ENCODE results near the gene ADGRE2.

ADGRE2 gene

GRCh38 chr19:14699641-14700040, 78.7 kb downstream of the ADGRE2 start:
- no peaks in the 10 kb centered on the region for H3K9me3 ChIP-seq (ENCODE audit: control insufficient read depth, insufficient read depth, low read depth, low read length)
- H3K27ac ChIP-seq (ENCODE audit: low read depth, low read length): no peak overlapping the region
- no peak overlapping the region for H3K4me3 ChIP-seq (ENCODE audit: low read depth, low read length)
- H3K4me1 ChIP-seq (ENCODE audit: control insufficient read depth, insufficient read depth, low read length): no peaks in the 10 kb centered on the region
- H3K36me3 ChIP-seq (ENCODE audit: control insufficient read depth, insufficient read depth, low read length): peaks cover 78% of the 10 kb centered on the region
- no peaks in the 10 kb centered on the region for H3K27me3 ChIP-seq (ENCODE audit: control insufficient read depth, insufficient read depth, low read length)
- no peak overlapping the region for H3K9ac ChIP-seq (ENCODE audit: low read length)

GRCh38 chr19:14695471-14695870, 82.9 kb downstream of the ADGRE2 start:
- Histone ChIP-seq H3K9ac (ENCODE audit: low read length) (no peak overlapping the region), H3K4me1 (ENCODE audit: control insufficient read depth, insufficient read depth, low read length) (no peaks in the 10 kb centered on the region), H3K4me3 (ENCODE audit: low read depth, low read length) (no peak overlapping the region), H3K36me3 (ENCODE audit: control insufficient read depth, insufficient read depth, low read length) (peaks cover 45% of the 10 kb centered on the region), H3K9me3 (ENCODE audit: control insufficient read depth, insufficient read depth, low read depth, low read length) (no peaks in the 10 kb centered on the region), H3K27me3 (ENCODE audit: control insufficient read depth, insufficient read depth, low read length) (no peaks in the 10 kb centered on the region), H3K27ac (ENCODE audit: low read depth, low read length) (no peak overlapping the region)

- Histone ChIP-seq H3K4me3 (ENCODE audit: low read depth, low read length) (no peak overlapping the region), H3K27me3 (ENCODE audit: control insufficient read depth, insufficient read depth, low read length) (no peaks in the 10 kb centered on the region), H3K27ac (ENCODE audit: low read depth, low read length) (no peak overlapping the region), H3K9ac (ENCODE audit: low read length) (no peak overlapping the region), H3K4me1 (ENCODE audit: control insufficient read depth, insufficient read depth, low read length) (no peaks in the 10 kb centered on the region), H3K9me3 (ENCODE audit: control insufficient read depth, insufficient read depth, low read depth, low read length) (no peaks in the 10 kb centered on the region), H3K36me3 (ENCODE audit: control insufficient read depth, insufficient read depth, low read length) (peaks cover 38% of the 10 kb centered on the region)
These were observed 83.6 kb downstream of the ADGRE2 start for GRCh38 chr19:14694641-14695266.

GRCh38 chr19:14689598-14690503, 88.5 kb downstream of the ADGRE2 start, which contains the start of gene ZNF333:
TSS of gene ZNF333 (plus strand) at chr19:14690048. CDS start at chr19:14693492, 3,444 bp downstream.
- Histone ChIP-seq H3K27ac (ENCODE audit: low read depth, low read length) (peak within 1 kb of the TSS; percentile 90; the same call in 1 of the 2 replicates), H3K4me3 (ENCODE audit: low read depth, low read length) (peak within 1 kb of the TSS; percentile 73), H3K4me1 (ENCODE audit: control insufficient read depth, insufficient read depth, low read length) (peaks cover 5% of the 10 kb centered on the region; the same call in 1 of the 2 replicates), H3K27me3 (ENCODE audit: control insufficient read depth, insufficient read depth, low read length) (no peaks in the 10 kb centered on the region), H3K36me3 (ENCODE audit: control insufficient read depth, insufficient read depth, low read length) (peaks cover 5% of the 10 kb centered on the region), H3K9me3 (ENCODE audit: control insufficient read depth, insufficient read depth, low read depth, low read length) (0 out of 2 replicates have a peak, but pooled peaks cover 2% of the 10 kb centered on the region), H3K9ac (ENCODE audit: low read length) (peak within 1 kb of the TSS; percentile 89)

- Histone ChIP-seq H3K9me3 (ENCODE audit: control insufficient read depth, insufficient read depth, low read depth, low read length) (0 out of 2 replicates have a peak, but pooled peaks cover 2% of the 10 kb centered on the region), H3K9ac (ENCODE audit: low read length) (no peak overlapping the region), H3K36me3 (ENCODE audit: control insufficient read depth, insufficient read depth, low read length) (no peaks in the 10 kb centered on the region), H3K4me3 (ENCODE audit: low read depth, low read length) (no peak overlapping the region), H3K4me1 (ENCODE audit: control insufficient read depth, insufficient read depth, low read length) (peaks cover 5% of the 10 kb centered on the region; the same call in 1 of the 2 replicates), H3K27ac (ENCODE audit: low read depth, low read length) (no peak overlapping the region), H3K27me3 (ENCODE audit: control insufficient read depth, insufficient read depth, low read length) (peaks cover 7% of the 10 kb centered on the region; the same call in 1 of the 2 replicates)
These were observed 91.9 kb downstream of the ADGRE2 start for GRCh38 chr19:14686411-14686810.

GRCh38 chr19:14683439-14683838, 94.9 kb downstream of the ADGRE2 start:
- Histone ChIP-seq H3K9ac (ENCODE audit: low read length) (no peak overlapping the region), H3K27me3 (ENCODE audit: control insufficient read depth, insufficient read depth, low read length) (peaks cover 10% of the 10 kb centered on the region; the same call in 1 of the 2 replicates), H3K27ac (ENCODE audit: low read depth, low read length) (no peak overlapping the region)

More at GRCh38 chr19:14683439-14683838, 94.9 kb downstream of the ADGRE2 start:
- H3K36me3 ChIP-seq (ENCODE audit: control insufficient read depth, insufficient read depth, low read length): no peaks in the 10 kb centered on the region
- H3K9me3 ChIP-seq (ENCODE audit: control insufficient read depth, insufficient read depth, low read depth, low read length): 0 out of 2 replicates have a peak, but pooled peaks cover 2% of the 10 kb centered on the region
- H3K4me1 ChIP-seq (ENCODE audit: control insufficient read depth, insufficient read depth, low read length): no peaks in the 10 kb centered on the region
- H3K4me3 ChIP-seq (ENCODE audit: low read depth, low read length): no peak overlapping the region

Measured in HUES6 (cell line).